Activated effector memory CD4-positive, alpha-beta T cell treated with Interleukin-2 at 50 U/mL for 16 hours (primary cell): ENCODE measurements around the gene POR.

Experiments
- DNase-seq: peaks from one replicate; pipeline ENCODE4 v3.0.0-alpha.2; 2020

POR gene

DNA sequence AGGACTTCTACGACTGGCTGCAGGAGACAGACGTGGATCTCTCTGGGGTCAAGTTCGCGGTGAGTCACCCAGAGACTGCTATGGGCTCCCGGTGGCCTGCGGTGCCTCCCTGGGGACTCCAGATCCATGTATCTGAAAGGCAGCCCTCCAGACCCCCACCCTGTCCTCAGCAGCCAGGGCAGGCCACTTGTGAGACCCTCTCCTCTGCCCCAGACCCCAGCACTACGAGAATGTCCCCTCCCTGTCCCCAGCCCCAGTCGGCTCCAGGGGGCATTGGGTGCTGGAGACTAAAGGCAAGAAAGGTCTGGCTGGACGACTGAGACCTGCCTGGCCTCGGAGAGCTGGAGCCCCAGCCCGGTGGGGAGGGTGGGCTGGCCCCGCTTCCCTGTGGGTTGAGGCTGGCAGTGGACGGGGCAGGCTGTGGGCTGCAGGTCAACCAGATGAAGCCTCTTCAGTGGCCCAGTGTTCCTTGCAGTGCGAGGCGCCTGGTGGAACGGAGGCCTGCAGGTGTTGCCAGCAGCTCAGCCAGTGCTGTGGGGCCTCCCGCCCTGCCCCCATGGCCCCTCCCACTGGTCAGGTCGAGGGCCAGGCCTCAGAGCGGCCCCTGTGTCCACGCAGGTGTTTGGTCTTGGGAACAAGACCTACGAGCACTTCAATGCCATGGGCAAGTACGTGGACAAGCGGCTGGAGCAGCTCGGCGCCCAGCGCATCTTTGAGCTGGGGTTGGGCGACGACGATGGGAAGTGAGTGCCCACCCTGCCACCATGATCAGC, 65.7 kb downstream of the POR start:
- DNase-seq, result no peak

DNA sequence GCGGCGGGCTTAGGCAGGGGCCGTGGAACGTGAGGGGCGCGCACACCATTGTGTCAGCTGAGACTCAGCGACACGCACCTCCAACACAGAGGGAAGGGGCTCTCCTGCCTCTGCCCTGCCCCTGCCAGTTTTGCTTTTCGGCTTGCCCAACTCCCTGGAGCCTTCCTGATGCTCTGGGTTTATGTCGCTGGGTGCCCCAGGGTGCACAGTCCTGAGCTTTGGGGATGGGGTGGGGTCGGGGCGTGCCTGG, 66.2 kb downstream of the POR start:
- DNase-seq, result no peak

DNA sequence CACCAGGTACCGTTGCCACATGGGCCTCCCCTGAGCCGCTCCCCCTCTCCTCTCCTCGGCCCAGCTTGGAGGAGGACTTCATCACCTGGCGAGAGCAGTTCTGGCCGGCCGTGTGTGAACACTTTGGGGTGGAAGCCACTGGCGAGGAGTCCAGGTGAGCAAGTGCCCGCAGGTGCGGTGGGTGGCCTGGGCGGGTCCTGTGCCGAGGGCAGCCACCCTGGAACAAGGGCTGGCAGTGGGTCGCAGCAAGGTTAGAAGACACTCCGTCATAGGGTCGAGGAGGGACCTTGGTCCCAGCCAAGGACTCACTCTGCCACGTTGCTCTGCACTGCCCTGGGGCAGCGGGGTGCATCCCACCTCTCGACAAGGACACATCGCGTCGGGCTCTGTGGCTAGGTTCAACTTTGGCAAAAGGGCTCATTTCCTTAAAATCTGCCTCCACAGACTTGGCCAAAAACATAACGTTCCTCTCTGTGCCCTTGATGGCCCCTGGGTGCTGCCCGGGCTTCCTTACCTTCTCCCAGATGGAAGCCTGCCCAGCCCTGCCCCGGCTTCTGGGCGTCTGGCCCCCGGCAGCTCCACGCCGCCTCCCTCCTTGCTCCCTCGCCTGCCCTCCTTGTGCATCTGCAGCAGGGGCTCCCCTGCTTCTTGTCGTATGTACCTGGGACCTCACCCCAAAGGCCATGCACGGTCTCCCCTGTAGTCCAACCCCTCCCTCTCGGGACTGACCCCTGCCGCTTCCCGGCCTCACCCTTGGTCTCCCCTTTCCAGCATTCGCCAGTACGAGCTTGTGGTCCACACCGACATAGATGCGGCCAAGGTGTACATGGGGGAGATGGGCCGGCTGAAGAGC, 66.7 kb downstream of the POR start:
- no peak for DNase-seq

DNA sequence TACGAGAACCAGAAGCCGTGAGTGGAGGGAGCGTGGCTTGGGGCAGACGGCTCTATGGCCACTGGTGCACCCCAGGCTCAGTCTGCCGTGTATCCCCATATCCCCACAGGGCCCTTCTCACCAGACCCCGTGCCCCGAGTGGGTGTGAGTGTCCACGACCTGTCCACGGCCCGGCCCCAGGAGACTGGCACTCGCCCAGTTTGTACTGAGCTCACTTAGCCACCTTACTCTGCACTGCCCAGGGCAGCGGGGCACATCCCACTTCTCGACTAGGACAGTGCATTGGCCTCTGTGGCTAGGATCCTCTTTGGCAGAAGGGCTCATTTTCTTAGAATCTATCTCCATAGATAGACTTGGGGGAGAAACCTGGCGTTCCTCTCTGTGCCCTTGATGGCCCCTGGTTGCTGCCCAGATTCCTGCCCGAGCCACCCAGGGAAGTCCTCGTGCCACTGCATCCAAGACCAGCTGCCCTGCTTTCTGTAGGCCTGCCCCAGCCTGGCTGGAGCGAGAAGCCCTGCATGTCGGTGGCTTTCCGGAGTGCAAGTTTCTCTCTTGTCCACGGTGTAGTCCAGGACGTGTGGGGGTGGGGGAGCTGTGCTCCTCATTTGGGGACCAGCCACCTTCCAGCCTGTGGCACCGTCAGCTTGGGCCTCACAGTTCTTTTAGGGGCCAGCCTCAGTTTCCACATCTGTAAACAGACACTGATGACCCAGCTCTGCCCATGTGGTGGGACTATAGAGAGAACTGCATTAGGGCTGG, 67.5 kb downstream of the POR start:
- DNase-seq, result no peak

DNA sequence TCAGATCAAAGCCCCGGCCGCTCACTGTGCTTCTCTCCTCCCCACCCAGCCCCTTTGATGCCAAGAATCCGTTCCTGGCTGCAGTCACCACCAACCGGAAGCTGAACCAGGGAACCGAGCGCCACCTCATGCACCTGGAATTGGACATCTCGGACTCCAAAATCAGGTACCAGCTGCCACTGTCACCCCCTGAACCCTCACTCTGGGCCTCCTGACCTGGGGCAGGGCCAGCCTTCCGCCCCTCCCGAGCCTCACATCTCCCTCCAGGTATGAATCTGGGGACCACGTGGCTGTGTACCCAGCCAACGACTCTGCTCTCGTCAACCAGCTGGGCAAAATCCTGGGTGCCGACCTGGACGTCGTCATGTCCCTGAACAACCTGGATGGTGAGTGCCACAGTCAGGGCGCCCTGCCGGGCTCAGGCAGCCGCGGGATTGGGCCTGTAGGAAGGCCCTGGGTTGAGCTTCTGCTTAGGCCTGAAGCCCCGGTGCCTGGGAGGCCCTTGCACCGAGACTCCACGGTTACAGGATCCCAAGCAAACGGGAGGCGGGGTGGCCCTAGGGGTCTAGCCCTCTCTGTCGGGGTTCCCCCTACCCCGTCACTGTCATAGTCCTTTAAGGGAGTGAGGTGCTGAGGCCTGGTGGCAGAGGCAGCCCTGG, 68.6 kb downstream of the POR start:
- DNase-seq, result no peak

DNA sequence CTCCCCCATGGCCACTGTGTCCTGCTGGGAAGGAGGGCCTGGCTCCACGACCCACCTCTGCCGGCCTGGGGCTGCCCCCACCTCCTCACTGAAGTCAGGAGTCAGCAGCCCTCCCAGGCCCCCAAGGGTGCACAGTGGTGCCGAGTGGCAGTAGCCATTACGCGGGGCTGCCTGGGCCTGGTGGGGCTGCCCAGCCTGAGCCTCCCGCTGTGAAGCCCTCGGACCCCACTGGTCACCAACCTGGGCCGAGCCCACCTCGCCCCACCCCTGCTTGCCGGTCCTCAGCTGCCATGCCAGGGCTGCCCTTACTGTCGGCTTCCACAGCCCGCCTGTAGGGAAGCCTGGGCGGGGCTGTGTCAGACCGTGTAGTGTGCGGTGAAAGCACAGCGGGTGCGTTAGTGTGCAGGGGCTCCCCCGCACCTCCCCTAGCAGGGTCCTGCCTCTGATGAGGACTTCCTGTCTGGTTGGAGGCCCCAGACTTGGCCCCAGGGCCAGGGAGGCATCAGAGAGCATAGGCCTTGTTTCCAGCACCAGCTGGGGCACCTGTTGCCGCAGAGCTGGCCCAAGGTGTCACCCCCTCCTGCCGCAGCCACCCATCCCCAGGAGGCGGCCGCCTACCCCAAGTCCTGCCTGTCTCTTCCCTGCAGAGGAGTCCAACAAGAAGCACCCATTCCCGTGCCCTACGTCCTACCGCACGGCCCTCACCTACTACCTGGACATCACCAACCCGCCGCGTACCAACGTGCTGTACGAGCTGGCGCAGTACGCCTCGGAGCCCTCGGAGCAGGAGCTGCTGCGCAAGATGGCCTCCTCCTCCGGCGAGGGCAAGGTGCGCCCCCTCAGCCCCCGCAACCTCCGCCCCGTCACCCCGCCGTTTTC, 69.4 kb downstream of the POR start:
- no peak for DNase-seq

DNA sequence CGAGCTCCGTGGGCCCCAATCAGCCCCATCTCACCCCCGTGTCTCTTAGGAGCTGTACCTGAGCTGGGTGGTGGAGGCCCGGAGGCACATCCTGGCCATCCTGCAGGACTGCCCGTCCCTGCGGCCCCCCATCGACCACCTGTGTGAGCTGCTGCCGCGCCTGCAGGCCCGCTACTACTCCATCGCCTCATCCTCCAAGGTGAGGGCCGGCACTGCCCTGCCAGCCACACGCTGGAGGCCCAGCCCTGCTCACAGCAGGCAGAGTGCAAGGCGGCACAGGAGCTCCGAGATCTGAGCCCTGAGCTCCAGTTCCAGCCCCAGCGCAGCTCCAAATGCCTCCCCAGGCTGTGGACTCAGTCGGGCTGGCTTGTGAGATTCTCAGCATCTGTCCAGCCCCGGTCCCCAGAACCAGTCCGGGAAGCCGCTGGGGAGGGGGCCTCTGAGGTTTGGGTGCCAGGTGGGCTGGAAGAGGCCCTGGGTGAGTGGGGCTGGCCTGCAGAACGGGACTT, 70.1 kb downstream of the POR start:
- no peak for DNase-seq

DNA sequence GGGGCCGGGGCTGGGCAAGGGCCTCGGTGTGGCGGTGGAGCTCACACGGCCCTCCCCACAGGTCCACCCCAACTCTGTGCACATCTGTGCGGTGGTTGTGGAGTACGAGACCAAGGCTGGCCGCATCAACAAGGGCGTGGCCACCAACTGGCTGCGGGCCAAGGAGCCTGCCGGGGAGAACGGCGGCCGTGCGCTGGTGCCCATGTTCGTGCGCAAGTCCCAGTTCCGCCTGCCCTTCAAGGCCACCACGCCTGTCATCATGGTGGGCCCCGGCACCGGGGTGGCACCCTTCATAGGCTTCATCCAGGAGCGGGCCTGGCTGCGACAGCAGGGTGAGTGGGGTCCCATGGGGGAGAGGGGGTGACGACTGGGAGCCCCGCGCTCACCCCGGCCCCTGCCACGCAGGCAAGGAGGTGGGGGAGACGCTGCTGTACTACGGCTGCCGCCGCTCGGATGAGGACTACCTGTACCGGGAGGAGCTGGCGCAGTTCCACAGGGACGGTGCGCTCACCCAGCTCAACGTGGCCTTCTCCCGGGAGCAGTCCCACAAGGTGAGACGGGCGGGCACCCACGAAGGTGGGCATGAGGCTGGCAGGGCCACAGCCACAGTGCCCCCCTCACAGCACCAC, 70.7 kb downstream of the POR start:
- DNase-seq, result no peak

DNA sequence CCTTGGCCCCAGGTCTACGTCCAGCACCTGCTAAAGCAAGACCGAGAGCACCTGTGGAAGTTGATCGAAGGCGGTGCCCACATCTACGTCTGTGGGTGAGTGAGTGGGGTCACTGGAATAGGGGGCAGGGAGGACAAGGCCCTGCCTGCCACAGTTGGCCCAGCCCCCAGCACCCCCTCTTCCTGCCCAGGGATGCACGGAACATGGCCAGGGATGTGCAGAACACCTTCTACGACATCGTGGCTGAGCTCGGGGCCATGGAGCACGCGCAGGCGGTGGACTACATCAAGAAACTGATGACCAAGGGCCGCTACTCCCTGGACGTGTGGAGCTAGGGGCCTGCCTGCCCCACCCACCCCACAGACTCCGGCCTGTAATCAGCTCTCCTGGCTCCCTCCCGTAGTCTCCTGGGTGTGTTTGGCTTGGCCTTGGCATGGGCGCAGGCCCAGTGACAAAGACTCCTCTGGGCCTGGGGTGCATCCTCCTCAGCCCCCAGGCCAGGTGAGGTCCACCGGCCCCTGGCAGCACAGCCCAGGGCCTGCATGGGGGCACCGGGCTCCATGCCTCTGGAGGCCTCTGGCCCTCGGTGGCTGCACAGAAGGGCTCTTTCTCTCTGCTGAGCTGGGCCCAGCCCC, 71.3 kb downstream of the POR start:
- DNase-seq, result no peak

DNA sequence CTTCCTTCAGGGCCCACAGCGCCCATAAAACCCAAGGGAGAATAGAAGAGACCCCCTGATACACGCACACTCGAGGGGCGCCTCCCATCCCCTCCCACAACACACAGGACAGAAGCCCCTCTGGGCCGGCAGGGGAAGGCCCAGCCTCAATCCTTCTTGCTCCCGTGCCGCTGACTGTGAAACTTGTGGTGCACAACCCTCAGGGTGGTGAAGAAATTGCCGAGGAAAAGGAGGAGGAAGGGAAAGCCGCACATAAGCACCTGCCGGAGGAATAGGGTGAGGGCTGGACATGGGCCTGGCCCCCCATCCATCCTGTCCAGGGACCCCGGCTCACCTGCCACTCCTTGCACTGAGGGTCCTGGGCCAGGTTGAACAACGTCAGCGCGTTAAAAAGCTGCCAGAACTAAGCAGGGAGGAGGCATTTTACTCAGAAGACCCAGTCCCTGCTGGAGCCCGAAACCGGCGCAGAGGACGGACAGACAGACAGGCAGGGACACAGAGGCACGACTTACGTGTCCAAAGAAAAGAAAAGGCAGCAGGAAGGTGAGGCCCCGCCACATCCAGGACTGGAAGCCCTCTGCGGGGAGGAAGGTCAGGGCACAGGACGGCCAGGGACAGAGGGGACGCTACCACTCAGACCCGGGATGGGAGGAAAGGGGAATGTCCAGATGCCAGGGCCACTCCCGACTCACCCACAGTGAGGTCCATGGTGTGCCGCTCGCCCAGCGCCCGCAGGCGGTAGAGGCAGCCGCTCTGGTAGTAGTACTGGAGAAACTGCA, 72.3 kb downstream of the POR start:
- DNase-seq, result no peak

DNA sequence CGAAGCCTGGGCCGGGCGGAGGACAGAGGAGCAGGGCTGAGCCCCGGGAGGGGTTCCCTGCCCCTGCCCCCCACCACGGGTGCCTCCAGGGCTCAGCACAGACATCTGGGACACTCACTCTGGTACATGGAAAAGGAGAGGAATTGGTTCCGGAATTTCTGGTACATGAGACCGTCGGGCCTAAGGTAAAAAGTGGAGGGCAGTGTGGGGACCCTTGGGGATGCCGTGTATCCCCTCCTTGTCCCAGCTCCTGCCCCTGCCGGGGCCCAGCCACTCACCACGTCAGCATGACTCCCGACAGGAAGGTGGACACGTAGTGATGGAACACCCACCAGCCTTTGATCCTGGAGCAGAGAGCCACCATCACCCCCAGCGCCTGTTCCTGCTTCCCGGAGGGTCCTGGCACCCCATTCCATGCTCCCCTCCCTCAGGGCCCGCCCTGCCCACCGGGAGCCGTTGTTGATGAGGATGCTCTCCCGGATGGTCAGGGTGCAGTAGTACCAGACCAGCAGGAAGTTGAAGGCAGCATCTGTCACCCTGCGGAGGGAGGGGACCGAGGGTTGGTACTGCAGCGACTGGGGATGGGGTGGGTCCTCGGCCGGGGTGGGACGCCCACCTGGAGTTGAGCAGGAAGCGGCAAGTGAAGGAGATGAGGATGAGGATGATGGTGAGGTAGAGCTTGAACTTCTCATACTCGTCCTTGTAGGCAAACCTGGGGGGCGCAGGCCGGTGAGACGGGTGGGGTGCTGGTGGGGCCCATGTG, 73.0 kb downstream of the POR start:
- no peak for DNase-seq

DNA sequence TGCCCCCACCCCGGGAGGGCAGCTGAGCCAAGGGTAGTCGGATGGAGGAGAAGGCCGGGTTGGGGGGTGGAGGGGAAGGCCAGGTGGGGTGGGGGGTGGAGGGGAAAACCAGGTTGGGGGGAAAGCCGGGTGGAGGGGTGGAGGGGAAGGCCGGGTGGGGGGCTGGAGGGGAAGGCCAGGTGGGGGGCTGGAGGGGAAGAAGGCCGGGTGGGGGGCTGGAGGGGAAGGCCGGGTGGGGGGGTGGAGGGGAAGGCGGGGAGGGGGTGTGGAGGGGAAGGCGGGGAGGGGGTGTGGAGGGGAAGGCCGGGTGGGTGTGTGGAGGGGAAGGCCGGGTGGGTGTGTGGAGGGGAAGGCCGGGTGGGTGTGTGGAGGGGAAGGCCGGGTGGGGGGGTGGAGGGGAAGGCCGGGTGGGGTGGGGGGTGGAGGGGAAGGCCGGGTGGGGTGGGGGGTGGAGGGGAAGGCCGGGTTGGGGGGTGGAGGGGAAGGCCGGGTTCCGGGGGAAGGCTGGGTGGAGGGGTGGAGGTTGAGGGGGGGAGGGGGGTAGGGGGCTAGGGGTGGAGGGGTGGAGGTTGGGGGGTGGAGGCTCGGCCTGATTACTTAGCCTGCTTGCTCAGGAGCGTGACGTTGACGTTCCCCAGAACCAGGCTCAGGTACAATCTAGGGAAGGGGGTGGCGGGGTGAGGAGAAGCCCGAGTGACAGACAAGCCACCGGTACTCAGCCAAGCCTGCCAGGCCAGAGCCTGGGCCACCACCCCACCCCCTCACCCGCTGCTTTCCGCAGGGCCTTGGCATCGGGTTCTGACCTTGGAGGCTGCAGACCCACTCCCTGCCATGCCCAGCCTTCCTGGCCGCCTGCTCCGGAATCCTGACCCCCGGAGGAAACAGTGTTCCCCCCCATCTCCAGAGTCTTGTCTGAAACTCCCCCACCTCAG, 73.9 kb downstream of the POR start:
- no peak for DNase-seq

DNA sequence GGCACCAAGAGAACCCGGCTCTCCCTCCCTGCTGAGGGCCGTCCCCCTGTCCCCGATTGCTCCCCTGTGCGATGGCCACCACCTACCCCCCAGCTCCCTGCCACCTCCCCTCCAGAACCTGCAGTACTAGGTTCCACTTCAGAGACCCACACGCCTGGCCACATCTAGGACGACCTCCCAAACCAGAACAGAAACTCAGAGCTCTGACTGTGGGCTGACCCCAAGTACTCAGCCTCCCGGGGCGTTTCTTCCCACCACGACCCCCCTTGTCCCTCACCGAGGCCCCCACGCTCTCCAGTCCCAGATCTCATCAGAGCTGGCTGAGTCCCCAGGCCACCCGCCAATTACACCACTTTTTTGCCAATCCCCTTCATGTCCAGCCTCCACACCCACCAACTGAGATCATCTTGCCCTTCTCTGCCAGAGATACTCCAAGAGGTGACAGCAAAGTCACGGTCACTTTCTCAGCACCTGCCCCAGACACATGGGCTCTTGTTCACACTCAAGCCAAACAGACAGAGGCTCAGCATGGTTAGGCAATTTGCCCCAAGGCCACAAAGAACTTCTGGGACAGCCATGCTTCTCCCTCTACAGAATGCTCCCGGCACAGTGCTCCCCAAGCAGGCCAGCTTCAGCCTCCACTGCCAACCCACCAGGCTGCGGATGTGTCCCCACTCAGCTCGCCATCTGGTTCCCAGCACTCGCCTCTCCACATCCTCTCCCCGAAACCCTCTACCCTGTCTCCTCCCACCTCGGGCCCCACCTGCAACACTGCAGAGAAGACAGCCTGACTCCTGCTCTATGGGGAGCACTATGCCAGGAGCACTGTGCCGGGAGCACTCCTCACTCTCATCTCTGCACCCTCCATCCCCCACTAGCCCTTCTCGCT, 74.8 kb downstream of the POR start:
- no peak for DNase-seq

DNA sequence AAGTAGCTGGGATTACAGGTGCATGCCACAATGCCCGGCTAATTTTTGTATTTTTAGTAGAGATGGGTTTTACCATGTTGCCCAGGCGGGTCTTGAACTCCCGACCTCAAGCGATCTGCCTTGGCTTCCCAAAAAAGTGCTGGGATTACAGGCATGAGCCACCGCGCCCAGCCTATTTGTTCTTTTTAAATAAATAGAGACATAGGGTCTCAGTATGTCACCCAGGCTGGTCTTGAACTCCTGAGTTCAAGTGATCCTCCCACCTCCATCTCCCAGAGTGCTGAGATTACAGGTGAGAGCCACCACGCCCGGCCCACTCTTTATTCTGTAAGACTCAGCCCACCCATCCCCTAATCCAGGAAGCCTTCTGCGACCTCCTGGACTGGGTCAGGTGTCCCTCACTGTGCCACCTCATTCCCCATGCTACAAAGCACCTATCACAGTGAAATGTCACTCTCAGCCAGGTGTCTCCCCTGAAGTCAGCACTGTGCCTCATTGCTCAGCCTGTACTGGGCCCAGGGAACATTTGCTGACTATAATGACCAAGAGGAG, 76.7 kb downstream of the POR start:
- no peak for DNase-seq

DNA sequence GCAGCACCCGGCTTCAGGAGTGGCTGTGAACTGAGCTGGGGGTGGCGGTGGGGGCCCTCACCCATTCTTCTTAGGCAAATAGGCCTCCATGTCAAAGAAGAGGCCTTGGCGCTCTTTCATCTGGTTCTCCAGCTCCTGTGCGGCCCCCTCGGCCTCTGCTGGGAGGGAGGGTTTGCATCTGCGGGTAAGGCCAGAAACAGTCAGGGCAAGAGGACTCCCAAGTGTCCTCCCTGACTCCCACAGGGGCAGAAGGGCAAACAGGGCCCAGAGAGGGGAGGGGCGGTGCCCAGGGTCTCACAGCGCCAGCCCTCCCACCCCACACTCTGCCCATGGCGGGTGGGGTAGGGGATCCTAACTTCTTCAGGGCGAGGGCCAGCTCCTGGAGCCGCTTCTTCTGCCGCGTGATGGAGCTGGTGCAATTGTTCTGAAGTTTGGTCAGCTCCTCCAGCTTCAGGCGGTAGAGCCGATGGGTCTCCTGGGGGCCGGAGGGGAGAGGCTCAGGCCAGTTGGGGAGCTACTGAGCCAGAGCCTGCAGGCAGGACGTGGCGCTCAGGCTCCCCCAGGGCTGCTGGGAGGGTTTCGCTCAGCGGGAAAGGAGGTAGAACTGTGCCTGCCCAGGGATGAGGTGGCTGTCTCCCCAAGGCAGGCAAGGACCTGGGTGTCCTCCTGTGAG, 77.3 kb downstream of the POR start:
- no peak for DNase-seq

DNA sequence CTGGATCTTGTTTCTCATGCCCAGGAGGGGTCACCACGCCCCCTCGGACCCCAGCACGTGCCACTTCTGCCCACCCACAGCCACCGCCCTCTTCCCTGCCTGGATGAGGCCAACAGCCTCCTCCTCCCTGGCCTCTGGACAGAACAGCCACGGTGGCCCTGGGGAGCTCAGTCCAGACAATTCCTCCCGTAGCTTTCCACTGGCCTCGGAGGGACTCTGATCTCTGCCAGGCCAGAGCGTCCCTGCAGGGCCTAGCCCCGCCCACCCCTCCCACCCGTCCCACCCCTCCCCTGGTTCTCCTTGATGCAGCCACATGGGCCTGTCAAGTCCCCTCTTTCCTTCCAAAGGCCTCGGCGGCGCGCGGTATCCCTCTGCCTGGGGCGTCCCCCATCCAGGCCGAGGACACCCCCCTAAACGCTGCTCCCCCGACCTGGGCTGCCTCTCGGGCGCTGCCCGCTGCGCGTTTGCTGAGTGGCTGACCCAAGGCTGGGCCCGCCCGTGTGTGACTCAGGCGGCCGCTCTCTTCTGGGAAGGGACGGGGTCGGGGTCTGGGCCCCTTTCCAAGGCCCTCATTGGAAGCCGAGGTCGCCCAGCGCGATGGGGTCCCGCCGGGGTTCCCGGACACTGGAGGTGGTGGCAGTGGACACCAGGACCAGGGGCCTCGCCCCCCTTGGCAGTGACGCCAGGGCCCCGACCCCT, 78.9 kb downstream of the POR start:
- DNase-seq, result no peak
